Stimulated activated CD4-positive, alpha-beta T cell treated with anti-CD3 and anti-CD28 coated beads, Interleukin-2, amount 100 ng/mL, for 48 hours (primary cell): ENCODE data around the gene CD8B.
A peak's percentile ranks its signal among the peaks of the same experiment; 100 is the strongest.

ENCODE experiments used
- DNase-seq, 2 donors: peaks; one replicate each; pipeline ENCODE4 v3.0.0-alpha.2; 2020

Gene CD8B

DNA sequence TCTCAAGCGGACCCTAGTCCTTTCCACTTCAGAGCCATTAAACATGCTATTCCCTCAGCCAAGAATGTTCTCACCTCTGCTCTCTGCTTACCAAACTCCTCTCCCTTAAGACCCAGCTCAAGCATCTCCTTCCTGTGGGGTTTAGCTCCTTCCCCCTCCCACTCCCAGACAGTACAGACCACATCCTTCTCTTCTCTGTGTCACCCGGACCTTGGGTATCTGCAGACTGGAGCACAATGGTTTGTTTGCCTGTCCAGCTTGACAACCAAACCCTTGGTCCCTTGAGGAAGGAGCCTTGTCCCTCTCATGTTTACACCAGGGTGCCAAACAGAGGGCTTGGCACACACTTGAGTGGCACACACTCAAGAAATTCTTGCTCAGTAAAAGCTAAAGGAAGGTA is 66.8 kb downstream of the CD8B start:
- DNase-seq = no peak

DNA sequence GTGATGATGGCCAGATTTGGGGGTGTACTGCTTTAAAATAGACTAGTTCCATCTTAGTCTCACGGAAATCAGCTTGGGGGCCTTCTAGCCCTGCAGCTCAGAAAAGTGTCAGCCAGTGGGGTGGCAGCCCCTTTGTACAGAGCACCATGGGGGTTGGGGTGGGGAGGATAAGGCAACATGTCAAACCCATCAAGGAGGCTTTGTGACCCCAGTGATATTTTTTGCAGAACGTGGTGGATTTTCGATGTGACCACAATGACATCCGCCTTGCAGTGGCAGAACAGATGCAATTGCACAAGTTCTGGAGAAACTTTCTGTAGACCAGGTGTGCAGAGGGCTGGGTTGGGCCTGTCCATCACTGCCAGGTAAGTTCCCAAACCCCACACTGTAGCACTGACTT is 67.9 kb downstream of the CD8B start:
- DNase-seq = no peak

DNA sequence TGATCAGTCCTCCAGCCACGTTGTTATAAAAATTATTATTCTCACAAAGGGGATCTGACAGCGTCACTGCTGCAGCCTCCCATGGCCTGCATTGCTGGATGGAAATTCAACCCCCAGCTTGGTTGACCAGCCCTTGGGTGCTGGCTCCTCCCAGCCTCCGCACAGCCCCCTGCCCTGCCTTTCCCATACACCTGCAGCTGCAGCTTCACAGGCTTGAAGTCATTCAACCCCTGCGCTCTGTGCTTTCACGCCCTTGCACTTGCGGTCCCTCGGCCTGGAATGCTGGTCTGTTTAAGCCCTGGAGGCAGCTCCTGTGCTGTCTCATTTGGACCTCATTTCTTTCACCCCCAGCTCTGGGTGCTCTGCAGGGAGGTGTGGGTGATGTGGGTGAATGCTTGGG is 70.1 kb downstream of the CD8B start:
- no peak for DNase-seq

DNA sequence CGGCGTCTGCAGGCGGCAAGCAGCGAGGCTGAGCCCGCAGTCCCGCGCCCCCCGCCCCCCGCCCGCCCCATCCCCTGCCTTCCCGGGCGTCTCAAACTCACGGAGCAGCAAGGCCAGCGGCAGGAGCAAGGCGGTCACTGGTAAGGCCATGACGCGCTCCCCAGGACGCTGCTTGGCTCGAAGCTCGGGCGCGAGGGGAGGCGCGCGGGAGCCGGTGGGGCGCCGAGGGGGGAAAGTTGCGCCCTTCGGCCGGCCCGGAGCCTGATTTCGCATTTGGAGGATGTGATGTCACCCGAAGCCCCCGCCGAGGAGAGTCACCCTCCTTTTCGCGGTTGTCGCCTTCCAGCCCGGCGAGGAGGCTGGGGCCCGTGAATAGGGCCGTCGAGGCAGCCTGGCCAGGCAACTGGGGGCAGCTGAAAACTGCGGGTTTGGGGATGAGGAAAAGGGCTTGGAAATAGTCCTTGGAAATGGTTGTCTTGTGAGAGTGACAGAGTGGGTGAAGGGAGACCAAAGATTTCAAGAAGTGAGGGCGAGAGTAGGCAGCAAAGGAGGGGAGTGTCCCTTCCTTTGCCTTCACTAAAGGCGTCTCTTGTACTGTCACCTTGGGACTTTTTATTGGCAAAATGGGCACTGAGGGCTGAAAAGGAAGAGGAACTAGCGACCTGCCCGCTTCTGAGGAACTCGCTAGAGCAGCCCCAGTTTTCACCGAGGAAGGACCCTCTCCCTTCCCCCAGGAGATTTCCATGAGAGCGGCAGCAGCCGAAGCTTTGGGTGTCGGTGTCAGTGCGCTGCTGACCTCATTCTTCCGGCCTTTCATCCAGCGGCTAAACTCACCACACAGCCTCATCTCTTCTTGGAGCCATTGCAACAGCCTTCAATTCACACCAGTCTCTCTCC is 70.8 kb downstream of the CD8B start, which contains the start of gene CD8A:
Gene CD8A (minus strand): TSS at position 238 of the 897 bp plus-strand sequence. CDS start 88 bp downstream, at position 150.
- DNase-seq = peak in 1 of 2 donors; percentile 8

DNA sequence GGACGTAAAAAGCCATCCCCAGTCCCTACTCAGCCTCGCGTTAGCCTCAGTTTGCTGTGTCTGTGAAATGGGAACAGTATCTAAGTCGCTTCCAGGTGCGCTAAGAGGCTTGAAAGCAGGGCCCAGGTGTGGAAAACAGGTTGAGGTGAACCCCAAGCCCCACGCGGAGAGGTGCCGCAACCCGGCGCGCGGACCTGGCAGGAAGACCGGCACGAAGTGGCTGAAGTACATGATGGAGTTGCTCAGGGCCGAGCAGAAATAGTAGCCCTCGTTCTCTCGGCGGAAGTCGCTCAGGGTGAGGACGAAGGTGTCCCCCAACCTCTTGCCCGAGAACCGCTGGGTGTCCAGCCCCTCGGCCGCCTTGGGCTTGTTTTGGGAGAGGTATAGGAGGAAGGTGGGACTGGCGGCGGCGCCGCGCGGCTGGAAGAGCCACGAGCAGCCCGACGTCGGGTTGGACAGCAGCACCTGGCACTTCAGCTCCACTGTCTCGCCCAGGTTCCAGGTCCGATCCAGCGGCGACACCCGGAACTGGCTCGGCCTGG is 71.5 kb downstream of the CD8B start:
- DNase-seq = no peak

DNA sequence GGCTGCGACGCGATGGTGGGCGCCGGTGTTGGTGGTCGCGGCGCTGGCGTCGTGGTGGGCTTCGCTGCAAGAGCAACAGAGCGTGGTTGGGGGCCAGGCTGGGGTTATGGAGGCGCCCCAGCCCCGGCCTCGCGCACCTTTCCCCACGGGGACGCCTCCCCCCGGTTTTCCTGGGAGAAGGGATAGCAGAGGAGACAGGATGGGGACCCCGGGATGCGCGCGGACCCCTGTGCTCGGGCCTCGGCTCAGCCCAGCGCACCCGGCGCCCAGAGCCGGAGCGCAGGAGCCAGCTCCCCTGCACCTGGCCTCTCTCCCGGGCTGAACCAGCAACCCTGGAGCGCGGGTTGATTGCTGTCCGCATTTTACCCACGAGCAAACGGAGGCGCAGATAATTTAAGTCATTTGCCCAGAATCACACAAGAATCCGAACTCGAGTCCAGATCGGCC is 72.0 kb downstream of the CD8B start:
- no peak for DNase-seq

DNA sequence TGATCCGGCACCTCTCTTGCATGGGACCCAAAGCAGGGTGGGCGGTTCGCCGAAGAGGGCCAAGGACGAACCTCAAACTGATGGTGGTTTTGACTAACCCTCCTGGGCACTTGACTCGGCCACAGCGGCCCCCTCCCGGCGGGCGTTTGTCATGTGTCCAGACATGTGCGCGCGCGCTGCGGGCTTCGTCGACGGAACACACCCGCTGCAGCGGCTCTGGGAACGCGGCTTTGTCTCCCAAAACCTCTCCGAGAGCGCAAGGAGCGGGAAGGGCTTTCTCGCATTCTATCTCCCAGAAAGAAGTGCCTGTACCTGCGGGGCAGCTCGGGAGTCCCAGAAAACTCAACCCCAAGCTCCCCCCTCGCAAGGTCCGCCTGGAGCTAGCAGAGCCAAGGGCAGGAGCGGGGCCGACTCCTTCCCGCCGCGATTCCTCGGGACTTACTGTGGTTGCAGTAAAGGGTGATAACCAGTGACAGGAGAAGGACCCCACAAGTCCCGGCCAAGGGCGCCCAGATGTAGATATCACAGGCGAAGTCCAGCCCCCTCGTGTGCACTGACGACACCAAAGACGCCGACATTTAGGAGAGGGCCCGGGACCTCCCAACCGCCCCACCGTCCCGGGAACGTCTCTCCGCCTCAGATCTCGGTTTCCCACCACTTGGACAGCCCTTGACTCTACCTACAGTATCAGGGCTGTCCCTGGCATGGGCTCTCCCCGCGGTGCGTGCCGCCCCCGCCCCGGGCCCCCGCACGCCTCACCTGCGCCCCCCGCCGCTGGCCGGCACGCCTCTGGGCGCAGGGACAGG is 72.6 kb downstream of the CD8B start:
- no peak for DNase-seq

DNA sequence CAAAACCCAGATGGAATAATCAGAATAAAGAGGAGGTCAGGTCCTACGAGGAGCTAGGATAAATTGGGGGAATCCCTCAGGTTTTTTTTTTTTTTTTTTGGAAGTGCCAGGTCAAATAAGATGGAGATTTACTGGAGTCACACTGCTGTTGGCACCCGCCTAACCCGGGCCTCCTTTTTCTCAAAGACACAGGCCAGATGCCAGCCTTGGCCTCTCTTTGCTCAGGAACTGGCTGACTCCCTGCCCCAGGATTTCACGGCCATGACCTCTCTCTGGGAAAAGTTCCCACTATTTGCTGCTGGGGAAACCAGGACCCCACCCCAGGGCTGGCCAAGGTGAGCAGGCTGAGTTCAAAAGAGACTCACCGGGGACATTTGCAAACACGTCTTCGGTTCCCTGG is 73.5 kb downstream of the CD8B start:
- no peak for DNase-seq

DNA sequence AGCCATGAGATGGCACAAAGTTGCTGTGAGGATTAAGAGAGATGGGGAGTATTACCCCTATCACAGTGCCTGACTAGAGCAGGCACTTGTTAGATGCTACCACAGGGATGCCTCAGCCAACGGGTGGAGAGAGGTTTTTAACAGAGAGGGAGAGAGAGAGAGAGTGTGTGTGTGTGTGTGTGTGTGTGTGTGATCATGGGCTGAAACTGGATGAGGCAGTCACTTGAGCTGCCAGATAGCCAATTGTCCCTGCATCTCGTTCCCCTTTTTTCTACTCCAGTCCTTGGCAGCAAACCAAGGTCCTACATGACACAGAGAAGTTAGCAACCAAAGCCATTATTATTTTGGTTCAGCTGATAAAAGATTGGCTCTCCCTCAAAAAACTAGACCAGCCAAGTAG is 74.0 kb downstream of the CD8B start:
- no peak for DNase-seq

DNA sequence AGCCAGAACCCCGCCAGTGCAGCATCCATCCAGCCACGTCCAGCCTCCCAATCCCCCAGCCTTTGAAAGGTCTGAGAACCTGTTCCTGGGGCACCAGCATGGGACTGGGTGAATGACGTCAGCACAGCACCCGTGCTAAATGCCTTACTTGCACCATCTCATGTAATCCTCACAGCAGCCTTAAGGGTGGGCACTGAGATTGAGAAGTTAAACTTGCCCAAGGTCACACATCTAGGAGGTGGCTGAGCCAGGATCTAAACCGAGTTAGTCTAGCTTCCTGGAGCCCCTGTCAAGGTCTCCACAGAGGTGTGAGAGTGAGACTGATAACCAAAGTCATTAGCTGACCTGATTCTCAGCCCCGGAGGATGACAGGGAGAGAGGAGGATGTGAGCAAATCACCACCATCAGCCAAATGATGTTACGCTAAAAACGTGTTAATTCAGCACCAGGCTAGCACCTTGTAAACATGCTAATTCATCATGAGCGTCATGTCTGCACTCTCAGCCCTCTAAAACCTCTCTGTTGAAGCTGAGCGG is 75.6 kb downstream of the CD8B start:
- DNase-seq = no peak

DNA sequence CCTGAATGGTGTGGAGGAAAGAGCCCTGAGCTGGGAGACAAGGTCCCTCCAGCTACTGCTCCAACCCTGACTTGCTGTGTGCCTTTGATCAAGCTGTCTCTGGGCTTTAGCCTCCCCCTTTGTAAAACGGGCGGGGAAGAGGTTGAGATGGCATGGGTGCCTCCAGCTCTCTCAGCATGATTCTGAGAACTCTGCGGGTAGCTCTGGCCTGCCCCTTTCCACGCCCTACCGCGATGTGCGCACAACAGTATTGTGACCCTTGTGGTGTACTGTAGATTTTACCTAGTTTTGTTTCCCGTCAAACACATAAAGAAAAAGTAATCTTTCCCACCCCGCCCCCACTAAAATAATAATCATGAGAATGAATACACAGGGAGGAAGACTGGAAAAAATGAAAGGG is 76.2 kb downstream of the CD8B start:
- DNase-seq = no peak

DNA sequence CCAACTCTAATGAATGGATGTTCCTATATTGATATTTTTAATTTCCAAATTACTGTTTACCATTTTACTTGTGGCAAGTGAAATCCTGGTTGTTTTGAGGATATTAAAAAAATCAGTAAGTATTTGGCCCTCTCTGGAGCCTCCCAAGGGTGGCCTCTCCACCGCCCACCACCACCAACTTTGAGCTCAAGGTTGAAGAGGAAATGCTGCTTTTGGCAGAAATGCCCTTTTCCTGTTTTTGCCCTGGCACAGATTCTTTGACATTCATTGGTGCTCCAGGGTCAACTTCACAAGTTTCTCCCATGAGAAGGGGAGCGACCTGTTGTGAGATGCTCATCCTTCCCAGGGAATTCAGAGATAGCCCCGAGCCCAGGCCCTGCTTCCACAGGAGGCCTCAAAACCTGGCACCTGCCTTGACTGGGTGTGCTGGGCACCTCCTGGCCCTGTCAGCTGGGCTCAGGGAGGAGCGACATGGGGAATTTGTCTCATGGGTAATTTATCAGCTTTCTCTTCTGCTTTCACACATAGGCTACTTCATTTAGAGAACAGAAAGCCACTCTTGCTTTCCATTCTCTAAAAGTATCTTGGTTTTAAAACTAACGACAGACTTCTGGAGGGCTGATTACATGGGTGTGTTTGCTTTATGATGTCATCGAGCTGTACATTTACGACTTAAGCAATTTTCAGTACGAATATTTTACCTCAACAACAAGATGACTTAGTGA is 77.9 kb downstream of the CD8B start:
- no peak for DNase-seq

DNA sequence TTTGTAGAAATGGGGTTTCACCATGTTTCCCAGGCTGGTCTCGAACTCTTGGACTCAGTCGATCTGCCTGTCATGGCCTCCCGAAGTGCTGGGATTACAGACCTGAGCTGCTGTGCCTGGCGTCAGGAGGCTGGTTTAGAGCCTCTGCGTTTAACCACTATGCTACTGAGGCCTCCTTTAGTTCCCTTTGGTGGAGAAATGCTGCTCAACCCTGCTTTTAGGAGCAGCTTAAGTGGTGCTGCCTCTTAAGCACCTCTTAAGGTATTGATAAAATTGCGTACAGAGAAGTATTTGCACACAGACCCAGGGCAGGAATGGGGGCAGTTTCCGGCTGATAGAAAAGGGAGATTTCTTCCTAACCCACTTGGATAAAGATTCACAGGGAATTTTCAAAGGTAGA is 78.9 kb downstream of the CD8B start:
- DNase-seq = no peak

DNA sequence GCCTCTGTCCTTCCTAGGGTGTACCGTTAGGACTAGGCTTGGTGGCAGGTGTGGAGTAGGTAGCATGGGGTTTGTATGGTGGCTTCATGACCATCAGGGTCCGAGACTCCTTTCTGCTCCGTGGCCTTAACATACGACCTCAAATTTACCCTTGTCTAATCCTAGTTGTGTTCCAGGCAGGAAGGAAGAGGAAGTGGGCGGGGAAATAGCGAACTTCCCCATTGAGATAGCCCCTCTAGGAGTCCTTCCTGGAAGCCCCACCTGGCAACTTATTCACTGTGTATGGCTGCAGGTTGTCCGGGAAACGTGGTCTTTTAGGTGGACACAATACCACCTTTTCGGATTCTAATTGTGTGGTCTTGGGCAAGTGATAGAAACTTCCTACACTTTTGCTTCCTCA is 80.3 kb downstream of the CD8B start:
- DNase-seq = no peak

DNA sequence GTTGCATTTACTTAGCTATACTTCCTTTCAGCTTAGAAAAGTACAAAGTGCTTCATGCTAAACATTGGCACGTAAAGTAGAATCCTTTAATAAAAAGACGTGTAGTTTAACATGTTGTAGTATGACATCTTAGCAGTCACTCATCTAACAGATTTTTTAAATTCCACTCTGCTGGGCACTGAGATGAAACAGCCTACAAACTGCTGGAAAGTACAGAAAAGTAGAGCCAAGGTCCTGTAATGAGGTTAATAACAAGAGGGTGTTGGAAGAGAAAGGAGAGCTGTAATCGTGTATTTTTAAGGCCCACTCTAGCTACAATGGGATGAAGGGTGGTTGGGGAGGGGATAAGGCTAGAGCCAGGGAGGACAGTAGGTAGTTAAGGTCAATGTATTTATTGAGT is 81.7 kb downstream of the CD8B start:
- DNase-seq = no peak

DNA sequence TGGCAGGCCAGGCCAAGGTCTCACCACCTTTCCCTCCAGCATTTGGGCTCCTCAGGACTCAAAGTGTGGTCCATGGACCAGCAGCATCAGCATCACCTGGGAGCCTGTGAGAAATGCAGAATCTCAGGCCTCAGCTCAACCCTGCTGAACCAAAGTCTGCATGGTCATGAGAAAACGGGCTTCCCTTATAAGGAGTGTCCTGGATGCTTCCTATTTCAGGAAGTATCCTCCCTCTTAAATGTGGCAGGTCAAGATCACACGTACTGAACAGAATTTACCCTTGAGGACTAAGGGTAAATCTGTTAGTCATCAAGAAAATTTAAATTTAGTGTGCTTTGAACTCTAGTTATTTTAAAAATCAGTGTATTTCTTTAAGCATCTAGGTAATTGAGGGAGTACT is 82.7 kb downstream of the CD8B start:
- DNase-seq = no peak

DNA sequence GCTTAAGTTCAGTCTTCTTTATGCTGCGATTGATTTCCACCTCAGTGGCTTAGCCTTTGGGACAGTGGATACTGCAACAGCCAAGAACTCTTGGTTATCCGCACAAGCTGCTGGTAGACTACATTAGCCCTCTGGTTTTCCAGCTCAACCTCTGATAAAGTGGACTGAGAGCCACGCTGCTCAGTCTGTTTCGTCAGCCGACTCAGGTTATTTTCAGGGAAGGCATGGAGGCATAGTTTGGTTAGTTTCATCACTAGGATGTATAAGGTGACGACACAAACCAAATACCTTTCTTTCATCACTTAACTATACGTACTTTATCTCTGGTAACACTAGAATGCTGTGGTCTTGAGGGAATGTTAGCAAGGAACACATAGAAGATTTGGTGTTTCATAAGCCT is 85.2 kb downstream of the CD8B start:
- no peak for DNase-seq

DNA sequence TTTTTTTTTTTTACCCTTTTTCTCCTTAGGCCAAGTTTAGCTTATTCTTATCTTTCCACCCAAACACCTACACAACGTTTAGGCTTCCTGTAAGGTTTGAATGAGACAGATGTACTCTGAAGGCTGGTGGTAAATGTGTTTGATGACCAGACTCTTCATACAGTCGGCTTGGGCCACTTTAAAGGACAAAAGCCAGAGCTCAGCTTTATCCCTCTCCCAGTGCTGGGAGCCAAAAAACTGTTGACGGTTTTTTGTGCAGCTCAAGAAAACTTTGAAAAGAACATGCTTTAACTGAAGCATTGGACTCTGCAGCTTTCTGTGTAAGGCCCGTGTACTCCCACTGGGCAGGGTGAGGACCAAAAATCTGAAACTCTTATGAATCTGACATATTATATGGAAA is 86.3 kb downstream of the CD8B start:
- no peak for DNase-seq

DNA sequence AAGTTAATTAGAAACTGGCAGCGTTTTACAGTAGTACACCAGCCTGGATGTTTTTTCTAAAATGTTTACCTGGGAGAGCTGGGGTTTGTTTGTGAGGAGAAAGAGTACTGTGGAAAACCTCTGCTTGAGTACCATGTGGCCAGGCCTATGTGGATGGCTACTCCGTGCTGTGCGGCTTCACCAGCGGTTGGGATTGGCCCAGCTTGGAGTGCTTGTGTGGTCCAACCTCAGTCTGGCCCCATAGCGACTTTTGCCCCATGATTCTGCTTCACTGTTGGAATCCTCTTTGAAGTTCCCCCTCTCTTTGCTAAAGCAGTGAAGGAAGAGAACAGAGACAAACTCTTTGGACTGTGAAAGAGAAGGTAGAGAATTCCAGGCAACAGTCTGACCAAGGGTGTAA is 86.8 kb downstream of the CD8B start:
- no peak for DNase-seq

DNA sequence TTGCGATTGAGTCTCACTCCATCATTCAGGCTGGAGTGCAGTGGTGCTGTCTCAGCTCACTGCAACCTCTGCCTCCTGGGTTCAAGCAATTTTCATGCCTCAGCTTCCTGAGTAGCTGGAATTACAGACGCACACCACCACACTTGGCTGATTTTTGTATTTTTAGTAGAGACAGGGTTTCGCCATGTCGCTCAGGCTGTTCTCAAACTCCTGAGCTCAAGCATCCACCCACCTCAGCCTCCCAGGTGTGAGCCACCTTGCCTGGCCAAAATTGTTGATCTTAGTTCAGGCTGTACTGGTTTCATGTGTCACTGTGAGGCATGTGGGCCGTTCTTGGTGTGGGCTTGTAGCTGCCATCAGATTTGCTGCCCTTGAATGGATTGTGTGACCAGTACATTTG is 89.1 kb downstream of the CD8B start:
- no peak for DNase-seq

DNA sequence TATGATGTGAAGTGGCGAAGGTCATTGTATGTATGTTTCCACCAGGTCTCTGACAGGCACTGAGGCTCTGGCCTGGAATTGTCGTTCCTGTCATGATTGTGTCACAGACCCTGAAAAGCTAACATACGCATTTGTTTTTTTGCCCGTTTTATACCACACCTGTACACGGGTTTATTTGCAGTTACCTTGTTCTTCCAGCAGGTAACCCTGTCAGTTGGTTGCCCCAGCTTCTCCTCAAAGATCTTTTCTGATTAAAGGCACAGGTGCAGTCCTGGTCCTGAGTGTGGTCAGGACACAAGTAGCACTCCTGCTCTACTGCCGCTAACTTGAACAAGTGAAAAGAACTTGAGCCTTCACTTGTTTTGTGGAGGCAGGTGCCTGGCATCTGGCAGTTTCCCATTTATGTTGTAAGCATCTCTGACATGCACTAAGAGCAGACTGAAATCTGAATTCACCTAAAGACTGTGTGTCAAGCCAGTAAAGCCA is 90.8 kb downstream of the CD8B start:
- DNase-seq = no peak

DNA sequence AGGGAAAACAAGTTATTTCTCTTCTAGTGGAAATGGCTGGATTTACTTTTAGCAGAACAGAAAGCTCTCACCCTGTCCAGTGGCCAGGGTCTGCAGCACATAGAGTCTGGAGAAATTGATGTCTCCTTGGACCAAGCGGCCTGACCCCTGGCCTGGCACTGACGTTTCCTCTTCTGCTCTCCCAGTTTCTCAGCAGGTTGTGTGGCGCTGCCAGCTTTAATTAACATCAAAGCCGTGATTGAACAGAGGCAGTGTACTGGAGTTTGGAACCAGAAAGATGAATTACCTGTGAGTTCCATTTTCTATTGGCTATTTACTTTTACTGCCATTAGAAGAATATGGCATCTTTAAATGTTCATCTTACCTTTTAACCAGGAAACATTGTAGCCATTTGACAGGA is 91.8 kb downstream of the CD8B start:
- DNase-seq = no peak
